ENCODE results near the gene FOXL2. TPM values are rescaled to one million over a fixed set of nuclear protein-coding genes. Genes with fewer than 3 reads are reported as not detected.

Gene FOXL2
- total and polyA plus RNA-seq, 7 experiments from 2014 or later = not detected

DNA sequence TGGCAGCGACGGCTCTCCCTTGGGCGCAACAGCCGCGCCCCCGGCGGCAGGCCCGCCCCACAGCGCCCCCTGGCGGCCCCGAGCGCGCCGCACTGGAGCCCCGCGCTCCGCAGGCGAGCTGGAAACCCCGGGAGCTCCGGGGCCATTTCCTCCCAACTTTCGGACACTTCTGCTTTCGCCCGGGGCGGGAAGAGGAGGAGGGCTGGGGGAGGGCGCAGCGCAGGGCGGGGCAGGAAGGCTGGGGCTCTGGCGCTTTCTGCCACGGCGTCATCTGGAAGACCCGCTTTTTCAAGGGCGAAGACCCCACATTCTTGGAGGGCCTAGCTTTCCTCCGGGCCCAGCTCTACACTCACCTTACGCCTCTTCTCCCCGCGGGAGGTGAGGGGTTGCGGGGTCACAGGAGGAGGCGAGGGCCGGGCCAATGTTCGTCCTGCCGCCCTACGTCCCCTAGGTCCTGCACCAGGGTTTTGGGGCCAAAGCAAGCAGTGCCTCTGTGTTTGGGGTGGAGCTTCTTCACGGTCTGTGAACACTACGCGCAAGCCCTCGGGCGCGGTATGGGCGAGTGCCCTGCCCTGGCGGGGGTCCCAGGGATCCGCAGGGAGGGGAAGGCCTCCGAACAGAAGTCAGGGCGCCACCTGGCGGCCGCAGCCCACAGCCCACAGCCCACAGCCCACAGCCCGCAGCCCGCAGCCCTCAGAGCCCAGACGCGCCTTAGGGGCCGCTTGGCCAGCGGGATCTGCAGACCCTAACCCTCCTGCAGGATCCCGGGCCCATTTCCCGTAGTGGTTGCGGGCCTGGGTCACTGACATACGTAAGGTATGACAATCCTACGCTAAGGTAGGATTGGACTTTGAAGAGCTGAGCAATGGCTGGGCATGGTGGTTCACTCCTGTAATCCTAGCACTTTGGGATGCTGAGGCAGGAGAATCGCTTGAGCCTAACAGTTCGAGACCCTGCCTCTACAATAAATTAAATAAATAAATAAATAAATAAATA is 31.1 kb downstream of the FOXL2 start:
- ATAC-seq (peak; percentile 90), DNase-seq (peak; percentile 66 to 91 (median 80))
- Mint-ChIP-seq H3K36me3 (no peaks in the 10 kb centered on the region), H3K4me3 (peak overlapping the region; percentile 54 to 88 (median 86)), H3K27me3 (peaks cover 0 to 37% (median 0%) of the 10 kb centered on the region in 5 donors), H3K4me1 (peaks cover 5 to 9% (median 6%) of the 10 kb centered on the region in 7 donors), H3K9me3 (no peaks in the 10 kb centered on the region), H3K27ac (peak overlapping the region in 6 of 9 donors; percentile 21 to 77 (median 62))
- Histone ChIP-seq H3K4me3 (ENCODE audit: low read length) (peak overlapping the region; percentile 88), H3K27ac (ENCODE audit: low read depth, low read length) (peak overlapping the region; percentile 62), H3K4me1 (ENCODE audit: control insufficient read depth in 2 of 2, insufficient read depth in 2 of 2, low read length in 2 of 2) (no peaks in the 10 kb centered on the region), H3K27me3 (ENCODE audit: control insufficient read depth in 2 of 2, insufficient read depth in 2 of 2, low read length in 2 of 2) (no peaks in the 10 kb centered on the region), H3K36me3 (ENCODE audit: control insufficient read depth in 2 of 3, insufficient read depth in 3 of 3, low read length in 3 of 3) (no peaks in the 10 kb centered on the region), H3K9me3 (ENCODE audit: control insufficient read depth in 2 of 3, low read length in 3 of 3) (no peaks in the 10 kb centered on the region)
- ChIA-PET CTCF (interaction anchor here (0.5 to 5.3 kb wide), 48 partner anchors 10 to 847 kb away, joined by 3 to 82 read pairs (median 4); partner anchors contain the start of genes CEP70, FAIM and PIK3CB), POLR2A (interaction anchor here (0.6 to 3.0 kb wide), 11 partner anchors 20 to 615 kb away, joined by 3 to 26 read pairs (median 4); partner anchors contain the start of genes CEP70 and FAIM)
- intact Hi-C loops (cut with micrococcal nuclease) = loop anchor here (1.0 to 10.0 kb wide), 13 partner anchors 82 to 848 kb away; partner anchors contain the start of genes ARMC8 (in 2 of the 2), CEP70 (in 2 of the 2), PIK3CB (in 2 of the 2) and FAIM (in 1 of the 2)

DNA sequence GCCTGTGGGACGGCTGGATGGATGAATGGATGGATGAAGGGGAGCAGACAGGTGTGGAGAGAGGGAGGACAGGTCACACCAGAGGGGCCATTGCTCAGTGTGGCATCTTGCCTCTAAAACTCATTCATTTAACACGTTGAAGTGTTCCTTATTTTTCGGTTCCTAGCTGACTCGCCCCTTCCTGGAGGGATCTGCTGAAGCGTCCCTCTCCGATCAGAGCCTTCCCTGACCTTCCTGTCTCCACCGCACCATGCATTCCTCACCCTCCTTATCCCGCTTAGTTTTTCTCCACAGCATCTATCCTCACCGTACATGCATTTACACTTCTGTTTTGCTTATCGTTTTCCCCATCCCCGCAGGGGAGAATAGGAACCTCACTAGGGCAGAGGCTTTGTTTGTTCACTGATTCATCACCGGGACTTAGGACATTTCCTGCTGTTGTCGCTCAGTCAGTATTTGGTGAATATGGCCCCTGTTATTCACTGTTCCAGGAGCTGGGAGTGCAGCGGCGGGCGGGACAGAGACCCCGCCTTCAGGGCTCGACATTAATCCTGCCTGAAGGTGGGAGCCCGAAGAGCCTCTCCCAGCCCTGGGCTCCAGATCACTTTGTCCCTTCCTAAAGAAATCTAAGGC is 32.0 kb downstream of the FOXL2 start:
- Mint-ChIP-seq H3K9me3 (no peaks in the 10 kb centered on the region), H3K4me3 (peak overlapping the region; percentile 54 to 88 (median 86)), H3K36me3 (no peaks in the 10 kb centered on the region), H3K4me1 (peaks cover 5 to 9% (median 6%) of the 10 kb centered on the region in 7 donors), H3K27ac (peak overlapping the region in 3 of 9 donors; percentile 8 to 70 (median 70)), H3K27me3 (peaks cover 0 to 36% (median 0%) of the 10 kb centered on the region in 5 donors)
- Histone ChIP-seq H3K9me3 (ENCODE audit: control insufficient read depth in 2 of 3, low read length in 3 of 3) (no peaks in the 10 kb centered on the region), H3K4me3 (ENCODE audit: low read length) (peak overlapping the region; percentile 88), H3K27me3 (ENCODE audit: control insufficient read depth in 2 of 2, insufficient read depth in 2 of 2, low read length in 2 of 2) (no peaks in the 10 kb centered on the region), H3K4me1 (ENCODE audit: control insufficient read depth in 2 of 2, insufficient read depth in 2 of 2, low read length in 2 of 2) (no peaks in the 10 kb centered on the region), H3K27ac (ENCODE audit: low read depth, low read length) (no peak overlapping the region), H3K36me3 (ENCODE audit: control insufficient read depth in 2 of 3, insufficient read depth in 3 of 3, low read length in 3 of 3) (no peaks in the 10 kb centered on the region)
- peak; percentile 40 for ATAC-seq
- intact Hi-C loops (cut with micrococcal nuclease) = loop anchor here (1.0 to 10.0 kb wide), 10 partner anchors 81 to 848 kb away; partner anchors contain the start of genes ARMC8 (in 2 of the 2), CEP70 (in 1 of the 2) and PIK3CB (in 1 of the 2)
- ChIA-PET POLR2A (interaction anchor here (0.6 to 3.0 kb wide), 10 partner anchors 21 to 614 kb away, joined by 3 to 26 read pairs (median 4); partner anchors contain the start of genes CEP70 and FAIM), CTCF (interaction anchor here (0.6 to 5.3 kb wide), 39 partner anchors 10 to 846 kb away, joined by 3 to 82 read pairs (median 5); partner anchors contain the start of genes CEP70, FAIM and PIK3CB)
- no peak for DNase-seq

DNA sequence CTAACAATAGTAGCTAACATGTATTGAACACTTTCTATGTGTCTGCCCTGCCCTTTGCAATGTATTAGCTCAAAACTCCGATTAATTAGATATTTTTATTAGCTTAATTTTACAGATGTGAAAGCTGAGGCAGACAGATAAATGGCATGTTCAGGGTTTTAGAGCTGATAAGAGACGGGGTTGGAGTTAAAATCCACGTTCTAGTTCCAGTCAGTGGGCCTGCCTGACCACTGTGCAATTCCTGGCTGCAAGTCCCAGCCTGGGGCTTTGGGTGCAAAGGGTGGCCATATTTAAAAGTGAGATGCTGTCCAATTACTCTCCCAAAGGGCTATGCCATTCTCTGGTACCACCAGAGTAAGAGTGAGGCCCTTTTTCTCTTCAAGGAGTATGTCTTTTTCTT is 33.2 kb downstream of the FOXL2 start:
- H3K36me3 Mint-ChIP-seq = no peaks in the 10 kb centered on the region
- no peaks in the 10 kb centered on the region for H3K9me3 Mint-ChIP-seq
- H3K27ac ChIP-seq (ENCODE audit: low read depth, low read length) = no peak overlapping the region
- ChIA-PET CTCF (interaction anchor here (0.8 to 5.3 kb wide), 5 partner anchors 9 to 321 kb away, joined by 5 to 82 read pairs (median 6); partner anchors contain the start of gene CEP70), POLR2A (no interaction called here)
- H3K9me3 ChIP-seq (ENCODE audit: control insufficient read depth in 2 of 3, low read length in 3 of 3) = no peaks in the 10 kb centered on the region
- H3K4me3 Mint-ChIP-seq = no peak overlapping the region
- no peak overlapping the region for H3K4me3 ChIP-seq (ENCODE audit: low read length)
- peaks cover 5 to 9% (median 6%) of the 10 kb centered on the region in 7 donors for H3K4me1 Mint-ChIP-seq
- H3K27me3 ChIP-seq (ENCODE audit: control insufficient read depth in 2 of 2, insufficient read depth in 2 of 2, low read length in 2 of 2) = no peaks in the 10 kb centered on the region
- no peaks in the 10 kb centered on the region for H3K36me3 ChIP-seq (ENCODE audit: control insufficient read depth in 2 of 3, insufficient read depth in 3 of 3, low read length in 3 of 3)
- peaks cover 0 to 28% (median 0%) of the 10 kb centered on the region in 5 donors for H3K27me3 Mint-ChIP-seq
- intact Hi-C loops (cut with micrococcal nuclease) = loop anchor here (2.0 to 10.0 kb wide), 2 partner anchors 129 to 133 kb away; no protein-coding TSS in a partner anchor
- no peak overlapping the region for H3K27ac Mint-ChIP-seq
- no peaks in the 10 kb centered on the region for H3K4me1 ChIP-seq (ENCODE audit: control insufficient read depth in 2 of 2, insufficient read depth in 2 of 2, low read length in 2 of 2)
- ATAC-seq = no peak
- DNase-seq = no peak

DNA sequence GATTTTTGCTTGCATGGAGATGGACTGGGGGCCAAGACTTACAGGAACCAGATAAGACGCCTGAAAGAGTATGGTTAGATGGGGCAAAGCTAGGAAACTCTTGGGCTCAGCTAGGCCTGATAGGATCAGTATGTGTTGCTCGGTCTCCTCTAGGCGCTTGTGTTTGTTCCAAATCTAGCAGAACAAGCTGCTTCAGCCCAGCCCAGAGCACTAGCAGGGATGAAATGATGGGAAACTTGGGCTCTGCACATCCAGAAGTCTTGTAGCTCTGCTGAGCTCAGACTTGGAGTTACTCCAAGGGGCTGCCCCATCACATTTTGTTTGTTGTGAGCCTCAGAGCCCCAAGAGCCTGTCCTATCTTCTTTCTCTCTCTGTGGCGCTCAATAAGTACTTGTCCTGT is 34.7 kb downstream of the FOXL2 start:
- DNase-seq = no peak
- Mint-ChIP-seq H3K4me1 (peaks cover 5 to 9% (median 6%) of the 10 kb centered on the region in 7 donors), H3K4me3 (no peak overlapping the region), H3K27me3 (peaks cover 0 to 17% (median 0%) of the 10 kb centered on the region in 5 donors), H3K36me3 (no peaks in the 10 kb centered on the region), H3K9me3 (no peaks in the 10 kb centered on the region), H3K27ac (no peak overlapping the region)
- H3K27ac ChIP-seq (ENCODE audit: low read depth, low read length) = no peak overlapping the region
- CTCF ChIA-PET = interaction anchor here (0.6 to 5.3 kb wide), 7 partner anchors 11 to 567 kb away, joined by 3 to 82 read pairs (median 6); partner anchors contain the start of gene CEP70
- no peaks in the 10 kb centered on the region for H3K9me3 ChIP-seq (ENCODE audit: control insufficient read depth in 2 of 3, low read length in 3 of 3)
- H3K27me3 ChIP-seq (ENCODE audit: control insufficient read depth in 2 of 2, insufficient read depth in 2 of 2, low read length in 2 of 2) = no peaks in the 10 kb centered on the region
- H3K36me3 ChIP-seq (ENCODE audit: control insufficient read depth in 2 of 3, insufficient read depth in 3 of 3, low read length in 3 of 3) = no peaks in the 10 kb centered on the region
- intact Hi-C loops (cut with micrococcal nuclease) = loop anchor here in 1 of 2 donors (10.0 kb wide), 1 partner anchor 127 kb away; no protein-coding TSS in a partner anchor
- no peak overlapping the region for H3K4me3 ChIP-seq (ENCODE audit: low read length)
- no peak for ATAC-seq
- POLR2A ChIA-PET = no interaction called here
- no peaks in the 10 kb centered on the region for H3K4me1 ChIP-seq (ENCODE audit: control insufficient read depth in 2 of 2, insufficient read depth in 2 of 2, low read length in 2 of 2)

DNA sequence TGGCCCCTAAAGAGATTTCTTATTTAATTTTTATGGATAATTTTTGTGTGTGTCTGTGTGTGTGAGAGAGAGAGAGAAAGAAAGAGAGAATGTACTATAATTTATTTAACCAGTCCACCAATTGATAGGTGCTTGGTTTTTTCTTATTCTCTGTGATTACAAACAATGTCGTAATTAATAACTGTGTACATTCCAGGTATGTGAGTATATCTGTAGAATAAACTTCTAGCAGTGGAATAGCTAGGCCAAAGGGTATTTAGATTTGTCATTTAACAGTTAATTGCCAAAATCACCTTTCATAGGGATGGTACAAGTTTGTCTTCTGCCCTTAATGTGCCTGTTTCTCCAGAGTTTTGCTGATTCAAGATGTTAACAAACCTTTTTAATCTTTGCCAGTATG is 35.3 kb downstream of the FOXL2 start:
- H3K9me3 Mint-ChIP-seq = no peaks in the 10 kb centered on the region
- H3K27ac ChIP-seq (ENCODE audit: low read depth, low read length) = no peak overlapping the region
- no peaks in the 10 kb centered on the region for H3K36me3 ChIP-seq (ENCODE audit: control insufficient read depth in 2 of 3, insufficient read depth in 3 of 3, low read length in 3 of 3)
- H3K4me1 ChIP-seq (ENCODE audit: control insufficient read depth in 2 of 2, insufficient read depth in 2 of 2, low read length in 2 of 2) = no peaks in the 10 kb centered on the region
- H3K27me3 Mint-ChIP-seq = peaks cover 0 to 15% (median 0%) of the 10 kb centered on the region in 5 donors
- ChIA-PET POLR2A (no interaction called here), CTCF (interaction anchor here (0.5 to 2.2 kb wide), 5 partner anchors 11 to 567 kb away, joined by 3 to 15 read pairs (median 3); no protein-coding TSS in a partner anchor)
- no peak overlapping the region for H3K4me3 Mint-ChIP-seq
- no peaks in the 10 kb centered on the region for H3K27me3 ChIP-seq (ENCODE audit: control insufficient read depth in 2 of 2, insufficient read depth in 2 of 2, low read length in 2 of 2)
- H3K4me3 ChIP-seq (ENCODE audit: low read length) = no peak overlapping the region
- no peak overlapping the region for H3K27ac Mint-ChIP-seq
- peaks cover 5 to 9% (median 6%) of the 10 kb centered on the region in 7 donors for H3K4me1 Mint-ChIP-seq
- no peaks in the 10 kb centered on the region for H3K9me3 ChIP-seq (ENCODE audit: control insufficient read depth in 2 of 3, low read length in 3 of 3)
- ATAC-seq (no peak), DNase-seq (no peak)
- intact Hi-C loops (cut with micrococcal nuclease) = loop anchor here in 1 of 2 donors (10.0 kb wide), 1 partner anchor 127 kb away; no protein-coding TSS in a partner anchor
- no peaks in the 10 kb centered on the region for H3K36me3 Mint-ChIP-seq

DNA sequence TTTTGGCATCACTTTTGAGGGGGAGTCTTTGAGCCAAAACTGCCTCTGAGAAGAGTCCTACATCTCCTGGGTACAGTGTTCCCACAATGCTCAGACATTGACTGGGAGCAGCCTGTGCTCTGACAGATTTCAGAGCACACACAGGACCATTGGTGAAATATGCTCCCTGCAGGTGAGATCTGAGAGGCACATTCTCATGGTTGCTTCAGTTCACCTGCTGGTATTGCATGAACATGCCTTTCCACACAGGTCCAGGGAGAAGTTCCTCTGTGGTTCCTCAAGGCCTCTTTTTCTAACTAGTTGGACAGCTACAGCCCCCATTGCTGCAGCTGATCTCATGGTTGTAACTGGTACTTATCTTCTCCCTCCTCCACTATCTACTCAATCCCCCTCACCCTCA is 37.0 kb downstream of the FOXL2 start:
- ChIA-PET POLR2A (no interaction called here), CTCF (interaction anchor here (0.8 to 1.3 kb wide), 3 partner anchors 11 to 311 kb away, joined by 3 read pairs; no protein-coding TSS in a partner anchor)
- H3K27me3 Mint-ChIP-seq = peaks cover 0 to 11% (median 0%) of the 10 kb centered on the region in 5 donors
- DNase-seq = no peak
- no peaks in the 10 kb centered on the region for H3K36me3 Mint-ChIP-seq
- Histone ChIP-seq H3K36me3 (ENCODE audit: control insufficient read depth in 2 of 3, insufficient read depth in 3 of 3, low read length in 3 of 3) (no peaks in the 10 kb centered on the region), H3K27me3 (ENCODE audit: control insufficient read depth in 2 of 2, insufficient read depth in 2 of 2, low read length in 2 of 2) (no peaks in the 10 kb centered on the region), H3K9me3 (ENCODE audit: control insufficient read depth in 2 of 3, low read length in 3 of 3) (no peaks in the 10 kb centered on the region), H3K4me3 (ENCODE audit: low read length) (no peak overlapping the region), H3K27ac (ENCODE audit: low read depth, low read length) (no peak overlapping the region), H3K4me1 (ENCODE audit: control insufficient read depth in 2 of 2, insufficient read depth in 2 of 2, low read length in 2 of 2) (no peaks in the 10 kb centered on the region)
- H3K4me1 Mint-ChIP-seq = peaks cover 1 to 3% (median 2%) of the 10 kb centered on the region in 7 donors
- no peak overlapping the region for H3K4me3 Mint-ChIP-seq
- no peak for ATAC-seq
- H3K27ac Mint-ChIP-seq = no peak overlapping the region
- intact Hi-C loops (cut with micrococcal nuclease) = loop anchor here in 1 of 2 donors (10.0 kb wide), 1 partner anchor 125 kb away; no protein-coding TSS in a partner anchor
- H3K9me3 Mint-ChIP-seq = no peaks in the 10 kb centered on the region
